IMR-90 (cell line): ENCODE results near the gene CLK3. TPM values are rescaled to one million over a fixed set of nuclear protein-coding genes. Genes with fewer than 3 reads are reported as not detected.

ENCODE experiments used
- ATAC-seq: fragments of 200-7000 bp; cut with Tn5 transposase; 2 replicates; pipeline ENCODE4 v1.9.1; 2020; ENCODE audit warnings: low read depth, mild to moderate bottlenecking, moderate library complexity
- BruUV-seq: library from RNA; stranded (reverse); fragments of 400-500 nt; replicated peaks from 2 replicates; lab custom pipeline; 2021; lab: Mats Ljungman, UMichigan
- CTCF ChIA-PET: fragments of 300-600 bp; formaldehyde crosslinking; extraction: SDS; loops from one replicate; lab custom pipeline; 2021; ENCODE audit warnings: antibody characterized with exemption; lab: Yijun Ruan, JAX
- POLR2A ChIA-PET: fragments of 300-600 bp; sonication (Branson Sonifier 250); formaldehyde crosslinking; loops from one replicate; lab custom pipeline; 2022; ENCODE audit warnings: antibody characterized with exemption; ENCODE audit not compliant: unreplicated experiment; lab: Charles Lee
- DNase-seq: peaks from one replicate; pipeline ENCODE4 v3.0.0; 2013
- H2AFZ ChIP-seq: replicated peaks from 2 replicates; pipeline ENCODE3; 2013; ENCODE audit warnings: low read length, mild to moderate bottlenecking; ENCODE audit not compliant: poor library complexity
- H2AK5ac ChIP-seq: 2 replicates; pipeline ENCODE4 v1.6.1; 2013; ENCODE audit warnings: low read depth, low read length, inconsistent platforms
- H2AK9ac ChIP-seq: replicated peaks from 2 replicates; pipeline ENCODE3; 2013; ENCODE audit warnings: mild to moderate bottlenecking, low read depth, low read length, moderate library complexity; ENCODE audit not compliant: poor library complexity
- H2BK120ac ChIP-seq: 2 replicates; pipeline ENCODE4 v1.6.1; 2013; ENCODE audit warnings: low read depth, low read length, inconsistent platforms
- H2BK15ac ChIP-seq: 3 replicates; pipeline ENCODE4 v1.6.1; 2013; ENCODE audit warnings: low read depth, low read length, inconsistent platforms
- H2BK20ac ChIP-seq: 2 replicates; pipeline ENCODE4 v1.6.1; 2013; ENCODE audit warnings: low read depth, mild to moderate bottlenecking, inconsistent platforms, low read length, moderate library complexity
- H2BK5ac ChIP-seq: 2 replicates; pipeline ENCODE4 v1.6.1; 2013; ENCODE audit warnings: mild to moderate bottlenecking, low read depth, low read length, inconsistent platforms; ENCODE audit not compliant: poor library complexity, severe bottlenecking
- H3K14ac ChIP-seq: replicated peaks from 2 replicates; pipeline ENCODE4 v1.6.1; 2013; ENCODE audit warnings: low read depth, low read length, inconsistent platforms
- H3K18ac ChIP-seq: 2 replicates; pipeline ENCODE4 v1.6.1; 2013; ENCODE audit warnings: low read depth, low read length, control low read depth
- H3K23ac ChIP-seq: 2 replicates; pipeline ENCODE4 v1.6.1; 2013; ENCODE audit warnings: low read depth, low read length, inconsistent platforms
- H3K27ac ChIP-seq: 2 replicates; pipeline ENCODE4 v1.5.1; 2013; ENCODE audit warnings: mild to moderate bottlenecking, control low read depth, low read length; ENCODE audit not compliant: insufficient read depth
- H3K27me3 ChIP-seq: 2 replicates; pipeline ENCODE4 v1.6.1; 2013; ENCODE audit warnings: low read length; ENCODE audit not compliant: control insufficient read depth, insufficient read depth
- H3K36me3 ChIP-seq: 2 replicates; pipeline ENCODE4 v1.6.1; 2013; ENCODE audit warnings: low read length, mixed read lengths; ENCODE audit not compliant: control insufficient read depth, insufficient read depth
- H3K4ac ChIP-seq: 2 replicates; pipeline ENCODE4 v1.6.1; 2013; ENCODE audit warnings: low read depth, low read length, inconsistent platforms
- H3K4me1 ChIP-seq: 2 replicates; pipeline ENCODE4 v1.6.1; 2013; ENCODE audit warnings: low read length, mixed read lengths; ENCODE audit not compliant: control insufficient read depth, insufficient read depth
- H3K4me2 ChIP-seq: 2 replicates; pipeline ENCODE4 v1.6.1; 2013; ENCODE audit warnings: low read depth, mild to moderate bottlenecking, control low read depth, low read length, moderate library complexity
- H3K4me3 ChIP-seq: 2 replicates; pipeline ENCODE4 v1.5.1; 2013; ENCODE audit warnings: low read depth, mild to moderate bottlenecking, control low read depth, low read length, moderate library complexity; ENCODE audit not compliant: insufficient read depth
- H3K56ac ChIP-seq: 2 replicates; pipeline ENCODE4 v1.6.1; 2013; ENCODE audit warnings: low read length, inconsistent platforms; ENCODE audit not compliant: insufficient read depth; ENCODE audit errors: extremely low read depth
- H3K79me1 ChIP-seq, 2 experiments: 2 replicates each; pipeline ENCODE4 v1.6.1; 2013; ENCODE audit warnings: low read length in 2 of 2, inconsistent platforms in 1 of 2, low read depth in 1 of 2
- H3K9ac ChIP-seq: 2 replicates; pipeline ENCODE4 v1.6.1; 2013; ENCODE audit warnings: low read depth, low read length, control low read depth
- H3K9me1 ChIP-seq: 2 replicates; pipeline ENCODE4 v1.6.1; 2013; ENCODE audit warnings: low read length, inconsistent platforms; ENCODE audit not compliant: insufficient read depth
- H3K9me3 ChIP-seq: 2 replicates; pipeline ENCODE4 v1.6.1; 2013; ENCODE audit warnings: low read length; ENCODE audit not compliant: control insufficient read depth, insufficient read depth
- H4K20me1 ChIP-seq: 2 replicates; pipeline ENCODE4 v1.6.1; 2013; ENCODE audit warnings: low read length, inconsistent platforms; ENCODE audit not compliant: insufficient read depth
- H4K5ac ChIP-seq: 2 replicates; pipeline ENCODE4 v1.6.1; 2013; ENCODE audit warnings: mild to moderate bottlenecking, low read depth, low read length, control low read depth
- H4K8ac ChIP-seq, 2 experiments: 2 replicates each; pipeline ENCODE4 v1.6.1; 2013; ENCODE audit warnings: low read depth in 2 of 2, low read length in 2 of 2, control low read depth in 1 of 2, inconsistent platforms in 1 of 2
- H4K91ac ChIP-seq: 2 replicates; pipeline ENCODE4 v1.6.1; 2013; ENCODE audit warnings: low read depth, low read length, inconsistent platforms; ENCODE audit not compliant: insufficient read depth
- CEBPB ChIP-seq: IDR thresholded peaks from 2 replicates; pipeline ENCODE4 v1.6.1; 2012; ENCODE audit warnings: low read depth, low read length, improper control_type of control experiment
- CHD1 ChIP-seq: IDR thresholded peaks from 2 replicates; pipeline ENCODE4 v1.6.1; 2012; ENCODE audit warnings: low read depth, low read length, improper control_type of control experiment
- CTCF ChIP-seq: conservative IDR thresholded peaks from 2 replicates; pipeline ENCODE4 v1.5.1; 2012; ENCODE audit warnings: mild to moderate bottlenecking, low read depth, low read length, improper control_type of control experiment
- MAZ ChIP-seq: IDR thresholded peaks from 2 replicates; pipeline ENCODE4 v1.6.1; 2012; ENCODE audit warnings: low read depth, mild to moderate bottlenecking, low read length, improper control_type of control experiment, moderate library complexity, borderline replicate concordance
- RAD21 ChIP-seq: IDR thresholded peaks from 2 replicates; pipeline ENCODE4 v1.6.1; 2012; ENCODE audit warnings: low read length, improper control_type of control experiment
- USF2 ChIP-seq: fragments of 150-350 bp; IDR thresholded peaks from 2 replicates; pipeline ENCODE4 v1.6.1; 2017; ENCODE audit warnings: mild to moderate bottlenecking, antibody characterized with exemption, low read length, low read depth
- WGBS, 2 experiments: methylation state at CpG; one replicate each; pipeline versions ENCODE4 v1.1.5 to v1.1.7; 2013; ENCODE audit warnings: missing lambda C conversion rate in 2 of 2; ENCODE audit not compliant: insufficient read length in 1 of 2; ENCODE audit errors: extremely low coverage in 2 of 2; 5-methylcytosine and 5-hydroxymethylcytosine counted together
- dilution Hi-C: fragments of 300-500 bp; cut with HindIII; formaldehyde crosslinking; loops from one replicate; pipeline ENCODE4 v1.14.3; 2018; ENCODE audit warnings: low sequenced_read_pairs; ENCODE audit not compliant: unreplicated experiment
- in situ Hi-C: fragments of 300-500 bp; cut with MboI; formaldehyde crosslinking; loops from 3 replicates; pipeline ENCODE4 v1.14.3; 2019; ENCODE audit warnings: low sequenced_read_pairs, inconsistent platforms, mixed read lengths
- intact Hi-C: fragments of 100-400 bp; cut with micrococcal nuclease; formaldehyde crosslinking; loops from 2 replicates; pipeline ENCODE4 v1.10.0; 2022
- polyA plus RNA-seq, 3 experiments: library from polyadenylated mRNA; depleted of rRNA; stranded (reverse); fragments of >200 nt; gene quantifications; 2 replicates each; pipeline ENCODE4 v1.2.3, GENCODE V29; 2012; ENCODE audit warnings: low replicate concordance in 1 of 3
- total RNA-seq: library from RNA; depleted of rRNA; stranded (reverse); fragments of >200 nt; gene quantifications from 2 replicates; pipeline ENCODE4 v1.2.3, GENCODE V29; 2012

Gene CLK3
- total and polyA plus RNA-seq, 2 of the 4 experiments (the other 2 are of a cell fraction), result 84.7 to 117 TPM

GRCh38 chr15:74628199-74628598, 12.6 kb downstream of the CLK3 start:
- no peak overlapping the region for H3K23ac ChIP-seq
- no peaks in the 10 kb centered on the region for H3K27me3 ChIP-seq
- dilution Hi-C loops (no loop called here), in situ Hi-C loops (no loop called here), intact Hi-C loops (no loop called here)
- H4K91ac ChIP-seq, result no peak overlapping the region
- 80% methylated on average over 1 of the region's 3 CpGs; no CpG with 5 or more reads in 1 of the 2 experiments for WGBS, 2 experiments
- peaks cover 5 to 39% of the 10 kb centered on the region in 2 experiments for H3K79me1 ChIP-seq
- H2AFZ ChIP-seq, result no peak overlapping the region
- TF ChIP-seq CEBPB (no peak), CTCF (no peak), CHD1 (no peak), MAZ (no peak), RAD21 (no peak), USF2 (no peak)
- no peaks in the 10 kb centered on the region for H3K9me1 ChIP-seq
- H4K20me1 ChIP-seq, result peaks cover 70% of the 10 kb centered on the region
- H3K14ac ChIP-seq, result no peak overlapping the region
- ChIA-PET POLR2A (no interaction called here), CTCF (interaction anchor here (0.6 kb wide), 1 partner anchor 131 kb away, joined by 3 read pairs; no protein-coding TSS in a partner anchor)
- H3K4me1 ChIP-seq, result no peaks in the 10 kb centered on the region
- H3K9me3 ChIP-seq, result no peaks in the 10 kb centered on the region
- no peak overlapping the region for H2BK15ac ChIP-seq
- H3K4ac ChIP-seq, result no peak overlapping the region
- H2BK20ac ChIP-seq, result no peak overlapping the region
- no peak overlapping the region for H3K27ac ChIP-seq
- H3K36me3 ChIP-seq, result peaks cover 93% of the 10 kb centered on the region
- no peak overlapping the region for H2AK9ac ChIP-seq
- H3K4me2 ChIP-seq, result no peak overlapping the region
- no peak for DNase-seq
- H3K18ac ChIP-seq, result no peak overlapping the region
- no peak overlapping the region for H2BK5ac ChIP-seq
- H3K4me3 ChIP-seq, result no peak overlapping the region
- no peak overlapping the region for H2BK120ac ChIP-seq
- no peak overlapping the region for H4K5ac ChIP-seq
- H2AK5ac ChIP-seq, result no peak overlapping the region
- no peak overlapping the region for H3K9ac ChIP-seq
- no TSS peak for BruUV-seq
- H3K56ac ChIP-seq, result no peak overlapping the region
- no peak overlapping the region for H4K8ac ChIP-seq
- ATAC-seq, result no peak
